Muscle of leg (tissue), 11 donors: ENCODE data around the gene GTF3C1. TPM values are rescaled to one million over a fixed set of nuclear protein-coding genes. Genes with fewer than 3 reads are reported as not detected.

Experiments
- DNase-seq: peaks from one replicate; pipeline ENCODE4 v3.0.0; 2013
- H3K27ac ChIP-seq: one replicate; pipeline ENCODE4 v1.5.1; 2013; ENCODE audit warnings: mild to moderate bottlenecking, low read length, control low read depth
- H3K27me3 ChIP-seq: one replicate; pipeline ENCODE4 v1.6.1; 2013; ENCODE audit warnings: low read length; ENCODE audit not compliant: control insufficient read depth, insufficient read depth
- H3K36me3 ChIP-seq: one replicate; pipeline ENCODE4 v1.6.1; 2013; ENCODE audit warnings: low read length; ENCODE audit not compliant: control insufficient read depth, insufficient read depth
- H3K4me1 ChIP-seq: one replicate; pipeline ENCODE4 v1.6.1; 2013; ENCODE audit warnings: low read length; ENCODE audit not compliant: control insufficient read depth, insufficient read depth
- H3K4me3 ChIP-seq: one replicate; pipeline ENCODE4 v1.5.1; 2013; ENCODE audit warnings: low read length, control low read depth
- H3K9me3 ChIP-seq: replicated peaks from 2 replicates; pipeline ENCODE4 v1.6.1; 2013; ENCODE audit warnings: low read depth, low read length; ENCODE audit not compliant: control insufficient read depth
- WGBS: methylation state at CpG from one replicate; pipeline ENCODE4 v1.1.5; 2013; ENCODE audit warnings: missing lambda C conversion rate; ENCODE audit not compliant: insufficient coverage; 5-methylcytosine and 5-hydroxymethylcytosine counted together
- polyA plus RNA-seq, 8 donors: library from polyadenylated mRNA; unstranded; fragments of 120-200 nt; gene quantifications; one replicate each; pipeline versions ENCODE4 v1.2.1 to v1.2.3, GENCODE V29; 2013; ENCODE audit warnings: inconsistent platforms in 1 of 8, low replicate concordance in 1 of 8; ENCODE audit not compliant: insufficient read length in 8 of 8, insufficient read depth in 1 of 8
- total RNA-seq: library from RNA; stranded (reverse); fragments of 120-200 nt; gene quantifications from one replicate; pipeline ENCODE4 v1.2.4, GENCODE V29; 2013

The GTF3C1 gene
- total and polyA plus RNA-seq, 9 donors = 40.7 to 72.0 (median 53.9) TPM

- Histone ChIP-seq H3K4me1 (peaks cover 4% of the 10 kb centered on the region), H3K27ac (no peak overlapping the region), H3K36me3 (no peaks in the 10 kb centered on the region), H3K4me3 (no peak overlapping the region), H3K9me3 (no peaks in the 10 kb centered on the region), H3K27me3 (no peaks in the 10 kb centered on the region)
- 75% methylated on average over 6 of the region's 15 CpGs for WGBS
- DNase-seq = no peak
Measured at GRCh38 chr16:27431773-27432532, 117.8 kb downstream of the GTF3C1 start.

DNA sequence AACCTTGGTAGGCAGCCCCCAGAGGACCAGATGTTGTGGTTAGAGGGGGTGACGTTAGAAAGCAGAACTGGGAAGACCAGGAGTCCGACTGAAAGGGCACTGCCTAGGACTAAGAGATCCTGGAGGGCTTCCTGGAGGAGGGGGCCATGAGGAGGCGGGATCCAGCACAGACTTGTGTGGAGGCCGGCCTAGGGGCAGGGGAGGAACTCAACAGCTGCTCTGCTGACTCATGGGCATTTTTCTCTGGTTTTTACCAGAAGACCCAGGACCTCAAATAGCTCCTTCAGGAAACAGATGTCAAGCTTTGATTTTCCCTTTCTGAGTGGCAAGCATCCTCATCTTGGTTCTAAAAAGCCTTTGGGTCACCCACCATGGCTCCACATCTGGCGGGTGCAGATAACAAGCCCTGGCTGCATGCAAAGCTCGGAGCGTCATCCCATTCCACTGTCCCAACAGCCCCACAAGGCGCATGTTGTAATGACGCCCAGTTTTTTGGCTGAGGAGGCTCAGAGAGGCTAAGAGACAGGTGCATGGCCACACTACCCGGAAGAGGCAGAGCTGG is 118.7 kb downstream of the GTF3C1 start:
- WGBS = 56% methylated on average over 7 of the region's 10 CpGs
- Histone ChIP-seq H3K36me3 (no peaks in the 10 kb centered on the region), H3K27me3 (no peaks in the 10 kb centered on the region), H3K27ac (no peak overlapping the region), H3K4me1 (peaks cover 4% of the 10 kb centered on the region), H3K4me3 (no peak overlapping the region), H3K9me3 (no peaks in the 10 kb centered on the region)
- peak; percentile 24 for DNase-seq

DNA sequence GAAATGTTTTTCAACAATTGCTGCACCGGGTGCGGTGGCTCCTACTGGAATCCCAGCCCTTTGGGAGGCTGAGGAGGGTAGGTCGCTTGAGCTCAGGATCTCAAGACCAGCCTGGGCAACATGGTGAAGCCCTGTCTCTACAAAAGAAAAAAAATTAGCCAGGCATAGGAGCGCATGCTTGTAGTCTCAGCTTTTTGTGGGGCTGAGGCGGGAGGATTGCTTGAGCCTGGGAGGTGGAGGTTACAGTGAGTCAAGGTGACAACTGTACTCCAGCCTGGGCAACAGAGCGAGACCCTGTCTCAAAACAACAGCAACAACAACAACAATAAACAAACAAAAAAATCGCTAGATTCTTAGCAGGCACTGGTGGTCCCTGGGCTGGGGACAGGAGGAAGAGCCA is 119.2 kb downstream of the GTF3C1 start:
- H3K27ac ChIP-seq = no peak overlapping the region
- no peaks in the 10 kb centered on the region for H3K36me3 ChIP-seq
- no peaks in the 10 kb centered on the region for H3K9me3 ChIP-seq
- DNase-seq = no peak
- peaks cover 4% of the 10 kb centered on the region for H3K4me1 ChIP-seq
- no peak overlapping the region for H3K4me3 ChIP-seq
- WGBS = 100% methylated on average over 2 of the region's 7 CpGs
- no peaks in the 10 kb centered on the region for H3K27me3 ChIP-seq

DNA sequence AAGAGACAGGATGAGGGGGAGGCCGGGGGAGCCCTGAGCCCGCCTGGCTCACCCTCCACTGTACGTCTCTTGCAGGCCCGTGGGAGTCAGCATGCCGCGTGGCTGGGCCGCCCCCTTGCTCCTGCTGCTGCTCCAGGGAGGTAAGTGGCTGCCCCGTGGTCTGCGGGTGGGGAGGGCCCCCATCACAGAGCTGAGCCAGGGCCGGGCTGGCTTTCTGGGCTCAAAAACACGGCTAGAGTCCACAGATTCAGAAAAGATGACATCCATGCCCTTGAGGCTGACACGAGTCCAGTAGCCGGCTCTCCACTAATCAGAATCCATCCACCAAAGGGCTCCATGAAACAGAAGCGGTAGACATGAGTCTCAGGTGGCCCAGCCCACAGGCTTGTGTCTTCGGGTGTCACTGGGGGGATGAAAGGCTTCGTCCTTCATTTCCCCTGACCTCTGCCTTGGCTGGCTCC is 119.7 kb downstream of the GTF3C1 start:
- Histone ChIP-seq H3K4me3 (no peak overlapping the region), H3K27ac (no peak overlapping the region), H3K27me3 (no peaks in the 10 kb centered on the region), H3K4me1 (peaks cover 4% of the 10 kb centered on the region), H3K36me3 (no peaks in the 10 kb centered on the region), H3K9me3 (no peaks in the 10 kb centered on the region)
- WGBS = 61% methylated on average over 10 of the region's 16 CpGs
- no peak for DNase-seq

DNA sequence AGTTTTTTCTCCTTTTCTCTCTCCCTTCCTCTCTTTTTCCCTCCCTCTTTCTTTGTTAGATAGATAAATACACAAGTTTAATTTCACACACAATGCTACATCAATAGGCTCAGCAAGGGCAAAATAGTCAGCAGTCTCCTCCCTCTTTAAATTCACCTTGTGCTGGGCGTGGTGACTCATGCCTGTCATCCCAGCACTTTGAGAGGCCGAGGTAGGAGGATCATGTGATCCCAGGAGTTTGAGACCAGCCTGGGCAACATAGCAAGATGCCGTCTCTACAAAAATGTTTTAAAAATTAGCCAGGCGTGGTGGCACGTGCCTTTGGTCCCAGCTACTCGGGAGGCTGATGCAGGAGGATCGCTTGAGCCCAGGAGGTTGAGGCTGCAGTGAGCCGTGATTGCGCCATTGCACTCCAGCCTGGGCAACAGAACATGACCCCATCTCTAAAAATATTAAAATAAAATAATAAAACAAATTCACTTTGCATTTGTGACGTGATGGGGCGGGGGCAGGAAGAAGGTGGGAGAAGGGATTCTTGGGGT is 120.3 kb downstream of the GTF3C1 start:
- DNase-seq = no peak
- Histone ChIP-seq H3K4me3 (no peak overlapping the region), H3K27me3 (no peaks in the 10 kb centered on the region), H3K4me1 (peaks cover 4% of the 10 kb centered on the region), H3K36me3 (no peaks in the 10 kb centered on the region), H3K27ac (no peak overlapping the region), H3K9me3 (no peaks in the 10 kb centered on the region)
- 79% methylated on average over 6 of the region's 11 CpGs for WGBS

- Histone ChIP-seq H3K4me3 (no peak overlapping the region), H3K36me3 (no peaks in the 10 kb centered on the region), H3K9me3 (no peaks in the 10 kb centered on the region), H3K27me3 (no peaks in the 10 kb centered on the region), H3K4me1 (peaks cover 4% of the 10 kb centered on the region), H3K27ac (no peak overlapping the region)
- 83% methylated on average over 4 of the region's 4 CpGs for WGBS
- no peak for DNase-seq
Measured at GRCh38 chr16:27428026-27428785, 121.5 kb downstream of the GTF3C1 start.

DNA sequence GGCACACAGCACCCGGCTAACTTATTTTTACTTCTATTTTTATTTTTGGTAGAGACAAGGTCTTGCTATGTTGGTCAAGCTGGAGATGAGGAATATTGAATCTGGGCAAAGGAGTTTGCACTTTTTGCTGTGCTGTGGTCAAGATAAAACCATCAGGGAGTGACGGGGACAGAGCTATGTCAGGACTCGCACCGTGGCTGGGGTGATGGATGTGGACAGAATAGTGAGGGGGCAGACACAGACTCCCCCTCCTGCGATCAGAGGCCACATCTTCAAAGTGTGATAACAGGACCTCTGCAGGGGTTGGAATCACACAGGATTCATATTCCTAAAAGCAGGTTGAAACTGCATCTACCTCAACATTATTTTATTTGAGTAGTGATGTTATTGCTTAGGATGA is 122.2 kb downstream of the GTF3C1 start:
- DNase-seq = no peak
- 77% methylated on average over 3 of the region's 5 CpGs for WGBS
- Histone ChIP-seq H3K4me1 (peaks cover 4% of the 10 kb centered on the region), H3K27ac (no peak overlapping the region), H3K9me3 (no peaks in the 10 kb centered on the region), H3K36me3 (no peaks in the 10 kb centered on the region), H3K4me3 (no peak overlapping the region), H3K27me3 (no peaks in the 10 kb centered on the region)

GRCh38 chr16:27426423-27427408 is 123.0 kb downstream of the GTF3C1 start:
- 8% methylated on average over 2 of the region's 7 CpGs for WGBS
- H3K27ac ChIP-seq = no peak overlapping the region
- DNase-seq = peak; percentile 44

GRCh38 chr16:27425961-27426360 is 123.8 kb downstream of the GTF3C1 start:
- H3K9me3 ChIP-seq = peaks cover 5% of the 10 kb centered on the region
- DNase-seq = no peak
- no peaks in the 10 kb centered on the region for H3K27me3 ChIP-seq
- no peak overlapping the region for H3K4me3 ChIP-seq
- no peak overlapping the region for H3K27ac ChIP-seq
- 100% methylated on average over 1 of the region's 1 CpG for WGBS
- H3K36me3 ChIP-seq = no peaks in the 10 kb centered on the region
- H3K4me1 ChIP-seq = no peaks in the 10 kb centered on the region

More at GRCh38 chr16:27426423-27427408, 123.0 kb downstream of the GTF3C1 start:
- no peaks in the 10 kb centered on the region for H3K27me3 ChIP-seq
- peaks cover 5% of the 10 kb centered on the region for H3K9me3 ChIP-seq
- no peak overlapping the region for H3K4me3 ChIP-seq
- no peaks in the 10 kb centered on the region for H3K36me3 ChIP-seq
- H3K4me1 ChIP-seq = no peaks in the 10 kb centered on the region
